HepG2 (cell line): ENCODE measurements around the gene CENPE. TPM values are rescaled to one million over a fixed set of nuclear protein-coding genes. Genes with fewer than 3 reads are reported as not detected.
A peak's percentile ranks its signal among the peaks of the same experiment; 100 is the strongest.

ENCODE experiments used
- AHR ChIP-seq: IDR thresholded peaks from 2 replicates; pipeline ENCODE4 v1.6.1; 2018; ENCODE audit warnings: missing genetic modification reagents, missing compliant biosample characterization
- DNMT3B ChIP-seq: conservative IDR thresholded peaks from 2 replicates; pipeline ENCODE4 v1.6.1; 2016; ENCODE audit warnings: missing biosample characterization, control low read depth
- GPN1 ChIP-seq: sonication (generic); formaldehyde crosslinking; IDR thresholded peaks from 2 replicates; pipeline ENCODE4 v1.5.1; 2020; ENCODE audit warnings: missing genetic modification reagents, borderline replicate concordance
- IRF2 ChIP-seq: IDR thresholded peaks from 2 replicates; pipeline ENCODE4 v1.6.1; 2018; ENCODE audit warnings: missing genetic modification reagents, missing compliant biosample characterization
- NR0B2 ChIP-seq: sonication (generic); formaldehyde crosslinking; IDR thresholded peaks from 2 replicates; pipeline ENCODE4 v1.4.0; 2020; ENCODE audit warnings: mild to moderate bottlenecking, missing genetic modification reagents
- RFXANK ChIP-seq: IDR thresholded peaks from 2 replicates; pipeline ENCODE4 v1.6.1; 2016
- TOE1 ChIP-seq: sonication (generic); formaldehyde crosslinking; IDR thresholded peaks from 2 replicates; pipeline ENCODE4 v1.4.0; 2020; ENCODE audit warnings: mild to moderate bottlenecking, missing genetic modification reagents
- ZNF124 ChIP-seq: sonication (generic); formaldehyde crosslinking; IDR thresholded peaks from 2 replicates; pipeline ENCODE4 v1.4.0; 2020; ENCODE audit warnings: missing genetic modification reagents
- ZNF274 ChIP-seq: sonication (generic); formaldehyde crosslinking; IDR thresholded peaks from 2 replicates; pipeline ENCODE4 v1.5.1; 2020; ENCODE audit warnings: mild to moderate bottlenecking, missing genetic modification reagents
- ZNF280B ChIP-seq: sonication (generic); formaldehyde crosslinking; IDR thresholded peaks from 2 replicates; pipeline ENCODE4 v1.5.0; 2020; ENCODE audit warnings: missing genetic modification reagents, mild to moderate bottlenecking, borderline replicate concordance
- ZNF33B ChIP-seq: sonication (generic); formaldehyde crosslinking; IDR thresholded peaks from 2 replicates; pipeline ENCODE4 v1.5.1; 2020; ENCODE audit warnings: mild to moderate bottlenecking, missing genetic modification reagents
- ZNF607 ChIP-seq: sonication (generic); formaldehyde crosslinking; IDR thresholded peaks from 2 replicates; pipeline ENCODE4 v1.5.1; 2020; ENCODE audit warnings: missing genetic modification reagents, mild to moderate bottlenecking, borderline replicate concordance
- ZNF773 ChIP-seq: sonication (generic); formaldehyde crosslinking; IDR thresholded peaks from 2 replicates; pipeline ENCODE4 v1.4.0; 2020; ENCODE audit warnings: missing genetic modification reagents, borderline replicate concordance
- ZSCAN21 ChIP-seq: sonication (generic); formaldehyde crosslinking; IDR thresholded peaks from 2 replicates; pipeline ENCODE4 v1.8.0; 2022; ENCODE audit warnings: mild to moderate bottlenecking, missing genetic modification reagents, moderate library complexity, borderline replicate concordance
- polyA plus RNA-seq, 8 experiments: library from polyadenylated mRNA; depleted of rRNA in 3 of 8; stranded (reverse) in 7 of 8; unstranded in 1 of 8; fragments of >200 nt; fragmentation: Illumina TruSeq in 4 of 8; extraction: Trizol in 4 of 8; gene quantifications; 2 replicates each; pipeline versions ENCODE4 v1.2.1 to v1.2.3, GENCODE V29; 2011 to 2016; ENCODE audit warnings: low read depth in 4 of 8, missing spikeins in 1 of 8, mixed read lengths in 1 of 8; ENCODE audit not compliant: insufficient read depth in 1 of 8
- total RNA-seq, 5 experiments: library from RNA; depleted of rRNA; stranded (reverse); fragments of >200 nt; fragmentation: Illumina TruSeq; extraction: Trizol; gene quantifications; 2 replicates each; pipeline ENCODE4 v1.2.3, GENCODE V29; 2016; ENCODE audit warnings: low read depth in 1 of 5
- TF ChIP-seq, protein P1 (sequence below): sonication (generic); formaldehyde crosslinking; IDR thresholded peaks from 2 replicates; pipeline ENCODE4 v1.4.0; 2020; ENCODE audit warnings: missing genetic modification reagents, mild to moderate bottlenecking, borderline replicate concordance
- TF ChIP-seq, protein P2 (sequence below), 2 experiments: sonication (generic) in 1 of 2; formaldehyde crosslinking in 1 of 2; IDR thresholded peaks; 2 replicates each; pipeline versions ENCODE4 v1.4.0 to v1.6.1; 2016 to 2020; ENCODE audit warnings: borderline replicate concordance in 1 of 2, low read depth in 1 of 2, mild to moderate bottlenecking in 1 of 2, missing genetic modification reagents in 1 of 2
- TF ChIP-seq, protein P3 (sequence below): sonication (generic); formaldehyde crosslinking; IDR thresholded peaks from 2 replicates; pipeline ENCODE4 v1.5.0; 2020; ENCODE audit warnings: missing genetic modification reagents

CENPE gene
- total and polyA plus RNA-seq, 2 of the 13 experiments (the other 11 are each of a cell fraction or from before 2014, with no cell fraction given): 2.1 to 19.8 TPM

- TF ChIP-seq ZNF773 (CRISPR knock-in tag): no peak
- TF ChIP-seq ZNF124 (CRISPR knock-in tag): no peak
- TF ChIP-seq AHR (CRISPR knock-in tag): no peak
- no peak for TF ChIP-seq NR0B2 (CRISPR knock-in tag)
- TF ChIP-seq, protein P1, sequence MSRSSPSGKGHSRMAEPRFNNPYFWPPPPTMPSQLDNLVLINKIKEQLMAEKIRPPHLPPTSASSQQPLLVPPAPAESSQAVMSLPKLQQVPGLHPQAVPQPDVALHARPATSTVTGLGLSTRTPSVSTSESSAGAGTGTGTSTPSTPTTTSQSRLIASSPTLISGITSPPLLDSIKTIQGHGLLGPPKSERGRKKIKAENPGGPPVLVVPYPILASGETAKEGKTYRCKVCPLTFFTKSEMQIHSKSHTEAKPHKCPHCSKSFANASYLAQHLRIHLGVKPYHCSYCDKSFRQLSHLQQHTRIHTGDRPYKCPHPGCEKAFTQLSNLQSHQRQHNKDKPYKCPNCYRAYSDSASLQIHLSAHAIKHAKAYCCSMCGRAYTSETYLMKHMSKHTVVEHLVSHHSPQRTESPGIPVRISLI (CRISPR knock-in tag): no peak
- TF ChIP-seq DNMT3B: 0 out of 2 replicates have a peak, but pooled peaks have one; percentile 14
- TF ChIP-seq, protein P2, sequence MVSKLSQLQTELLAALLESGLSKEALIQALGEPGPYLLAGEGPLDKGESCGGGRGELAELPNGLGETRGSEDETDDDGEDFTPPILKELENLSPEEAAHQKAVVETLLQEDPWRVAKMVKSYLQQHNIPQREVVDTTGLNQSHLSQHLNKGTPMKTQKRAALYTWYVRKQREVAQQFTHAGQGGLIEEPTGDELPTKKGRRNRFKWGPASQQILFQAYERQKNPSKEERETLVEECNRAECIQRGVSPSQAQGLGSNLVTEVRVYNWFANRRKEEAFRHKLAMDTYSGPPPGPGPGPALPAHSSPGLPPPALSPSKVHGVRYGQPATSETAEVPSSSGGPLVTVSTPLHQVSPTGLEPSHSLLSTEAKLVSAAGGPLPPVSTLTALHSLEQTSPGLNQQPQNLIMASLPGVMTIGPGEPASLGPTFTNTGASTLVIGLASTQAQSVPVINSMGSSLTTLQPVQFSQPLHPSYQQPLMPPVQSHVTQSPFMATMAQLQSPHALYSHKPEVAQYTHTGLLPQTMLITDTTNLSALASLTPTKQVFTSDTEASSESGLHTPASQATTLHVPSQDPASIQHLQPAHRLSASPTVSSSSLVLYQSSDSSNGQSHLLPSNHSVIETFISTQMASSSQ (IDR thresholded peaks at IDR 0.05; ENCODE audit: low read depth): no peak
- TF ChIP-seq, protein P2 (CRISPR knock-in tag; IDR thresholded peaks at IDR 0.05; ENCODE audit: borderline replicate concordance): no peak
- TF ChIP-seq GPN1 (CRISPR knock-in tag): no peak
- no peak for TF ChIP-seq ZNF33B
- TF ChIP-seq ZNF280B (CRISPR knock-in tag): peak; percentile 90
- TF ChIP-seq ZNF274 (CRISPR knock-in tag): peak; percentile 55; the same call in 1 of the 2 replicates
- TF ChIP-seq IRF2 (CRISPR knock-in tag): no peak
- peak; percentile 74; the same call in 1 of the 2 replicates for TF ChIP-seq ZNF607 (CRISPR knock-in tag)
- TF ChIP-seq TOE1: no peak
- TF ChIP-seq RFXANK (CRISPR knock-in tag): no peak
- peak; percentile 77; the same call in 1 of the 2 replicates for TF ChIP-seq ZSCAN21
- TF ChIP-seq, protein P3, sequence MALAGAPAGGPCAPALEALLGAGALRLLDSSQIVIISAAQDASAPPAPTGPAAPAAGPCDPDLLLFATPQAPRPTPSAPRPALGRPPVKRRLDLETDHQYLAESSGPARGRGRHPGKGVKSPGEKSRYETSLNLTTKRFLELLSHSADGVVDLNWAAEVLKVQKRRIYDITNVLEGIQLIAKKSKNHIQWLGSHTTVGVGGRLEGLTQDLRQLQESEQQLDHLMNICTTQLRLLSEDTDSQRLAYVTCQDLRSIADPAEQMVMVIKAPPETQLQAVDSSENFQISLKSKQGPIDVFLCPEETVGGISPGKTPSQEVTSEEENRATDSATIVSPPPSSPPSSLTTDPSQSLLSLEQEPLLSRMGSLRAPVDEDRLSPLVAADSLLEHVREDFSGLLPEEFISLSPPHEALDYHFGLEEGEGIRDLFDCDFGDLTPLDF: peak; percentile 66
Measured at GRCh38 chr4:103075894-103076746, 122.0 kb downstream of the CENPE start (continued).
